ENCODE measurements around the gene MBP.

The MBP gene

DNA sequence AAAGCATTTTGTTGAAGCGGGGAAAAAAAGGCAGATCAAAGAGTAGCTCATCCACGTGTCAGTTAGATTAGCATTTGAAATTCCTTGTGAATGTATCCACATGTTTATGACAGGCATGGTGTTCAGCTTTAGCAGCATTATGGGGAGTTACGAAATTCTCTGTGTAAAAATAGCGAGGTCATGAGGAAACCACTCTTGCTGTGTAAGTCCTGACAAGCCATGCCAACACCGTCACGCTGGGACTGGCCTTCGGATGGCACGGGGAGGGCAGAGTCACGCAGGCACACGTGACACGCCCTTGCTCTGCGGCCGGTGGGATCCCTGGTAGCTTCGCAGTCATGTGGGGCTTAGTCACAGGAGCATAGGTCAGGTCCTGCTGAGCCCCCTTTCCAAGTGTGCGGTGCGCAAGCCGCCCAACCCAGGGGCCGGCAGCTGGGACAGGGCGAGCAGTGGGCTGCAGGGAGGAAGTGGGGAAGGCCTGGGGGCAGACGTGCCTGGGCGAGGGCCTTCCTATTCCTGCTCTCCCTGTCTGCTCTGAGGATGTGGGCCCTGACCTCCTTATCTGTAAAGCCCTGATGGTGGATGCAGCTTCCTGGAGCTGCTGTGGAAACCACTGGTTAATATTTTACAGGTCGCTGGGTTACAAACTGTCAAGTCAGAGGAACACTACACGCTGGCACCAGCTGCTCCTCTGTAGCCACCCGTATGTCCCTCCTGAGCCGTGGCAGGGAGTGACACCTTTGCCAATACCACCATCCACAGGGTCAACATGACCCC is 18.0 kb downstream of the MBP start:
- no peak for DNase-seq (ENCODE audit: low read depth in 4 of 4, low spot score in 1 of 4)

GRCh38 chr18:77114152-77114414 is 18.5 kb downstream of the MBP start:
- no peak for DNase-seq (ENCODE audit: low read depth in 4 of 4, low spot score in 1 of 4)

- DNase-seq (ENCODE audit: low read depth in 4 of 4, low spot score in 1 of 4), result no peak
These were observed 19.0 kb downstream of the MBP start for GRCh38 chr18:77113361-77114151.

DNA sequence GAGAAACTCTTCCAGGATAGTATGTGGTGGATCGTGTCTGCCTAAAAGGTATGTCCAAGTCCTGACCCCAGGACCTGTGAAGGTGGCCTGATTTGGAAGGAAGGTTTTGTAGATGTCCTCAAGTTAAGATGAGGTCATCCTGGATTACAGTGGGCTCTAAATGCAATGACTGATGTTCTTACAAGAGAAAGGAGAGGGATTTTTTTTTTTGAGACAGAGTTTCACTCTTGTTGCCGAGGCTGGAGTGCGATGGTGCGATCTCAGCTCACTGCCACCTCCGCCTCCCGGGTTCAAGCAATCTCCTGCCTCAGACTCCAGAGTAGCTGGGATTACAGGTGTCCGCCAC is 19.9 kb downstream of the MBP start:
- DNase-seq (ENCODE audit: low read depth in 4 of 4, low spot score in 1 of 4), result no peak

DNA sequence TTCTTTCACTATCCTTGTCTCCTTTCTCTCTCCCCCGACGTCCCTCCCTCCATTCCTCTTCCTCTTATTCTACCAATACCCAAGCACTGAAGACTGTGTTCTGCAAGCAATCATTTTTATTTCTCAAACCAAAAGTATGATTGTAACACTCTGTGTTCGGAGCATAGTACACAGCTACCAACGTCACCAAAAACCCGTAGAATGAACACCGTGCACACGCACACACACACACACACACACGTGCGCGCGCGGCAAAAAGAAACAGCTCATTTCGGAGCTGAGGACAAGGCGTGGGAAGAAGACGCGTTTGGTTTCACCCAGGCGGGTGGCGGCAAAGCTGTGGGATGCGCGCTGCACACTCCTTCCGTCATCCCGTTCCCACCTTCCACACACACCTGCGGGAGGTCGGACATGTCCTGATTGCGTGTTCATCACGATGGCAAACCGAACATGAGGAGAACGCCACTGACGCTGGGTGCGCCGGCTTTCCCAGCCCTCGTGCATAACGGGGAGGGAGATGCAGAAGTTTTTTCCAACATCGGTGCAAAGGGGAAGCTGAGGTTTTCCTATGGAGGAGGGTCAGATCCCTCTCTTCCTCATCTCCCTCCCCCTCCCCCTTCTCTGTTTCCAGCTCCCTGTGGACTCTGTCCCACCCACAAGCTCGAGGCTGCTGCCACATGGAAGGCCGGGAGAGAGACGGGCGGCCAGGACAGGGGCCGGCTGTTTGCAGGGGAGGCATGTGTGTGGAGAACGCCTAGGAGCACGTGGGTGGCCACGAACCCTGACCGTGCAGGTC is 20.4 kb downstream of the MBP start:
- no peak for DNase-seq (ENCODE audit: low read depth in 4 of 4, low spot score in 1 of 4)

GRCh38 chr18:77111449-77111848 is 21.1 kb downstream of the MBP start:
- DNase-seq (ENCODE audit: low read depth in 4 of 4, low spot score in 1 of 4), result no peak

GRCh38 chr18:77110936-77111335 is 21.6 kb downstream of the MBP start:
- no peak for DNase-seq (ENCODE audit: low read depth in 4 of 4, low spot score in 1 of 4)

GRCh38 chr18:77110400-77110799 is 22.2 kb downstream of the MBP start:
- DNase-seq (ENCODE audit: low read depth in 4 of 4, low spot score in 1 of 4), result no peak

GRCh38 chr18:77109648-77110019 is 22.9 kb downstream of the MBP start:
- no peak for DNase-seq (ENCODE audit: low read depth in 4 of 4, low spot score in 1 of 4)

DNA sequence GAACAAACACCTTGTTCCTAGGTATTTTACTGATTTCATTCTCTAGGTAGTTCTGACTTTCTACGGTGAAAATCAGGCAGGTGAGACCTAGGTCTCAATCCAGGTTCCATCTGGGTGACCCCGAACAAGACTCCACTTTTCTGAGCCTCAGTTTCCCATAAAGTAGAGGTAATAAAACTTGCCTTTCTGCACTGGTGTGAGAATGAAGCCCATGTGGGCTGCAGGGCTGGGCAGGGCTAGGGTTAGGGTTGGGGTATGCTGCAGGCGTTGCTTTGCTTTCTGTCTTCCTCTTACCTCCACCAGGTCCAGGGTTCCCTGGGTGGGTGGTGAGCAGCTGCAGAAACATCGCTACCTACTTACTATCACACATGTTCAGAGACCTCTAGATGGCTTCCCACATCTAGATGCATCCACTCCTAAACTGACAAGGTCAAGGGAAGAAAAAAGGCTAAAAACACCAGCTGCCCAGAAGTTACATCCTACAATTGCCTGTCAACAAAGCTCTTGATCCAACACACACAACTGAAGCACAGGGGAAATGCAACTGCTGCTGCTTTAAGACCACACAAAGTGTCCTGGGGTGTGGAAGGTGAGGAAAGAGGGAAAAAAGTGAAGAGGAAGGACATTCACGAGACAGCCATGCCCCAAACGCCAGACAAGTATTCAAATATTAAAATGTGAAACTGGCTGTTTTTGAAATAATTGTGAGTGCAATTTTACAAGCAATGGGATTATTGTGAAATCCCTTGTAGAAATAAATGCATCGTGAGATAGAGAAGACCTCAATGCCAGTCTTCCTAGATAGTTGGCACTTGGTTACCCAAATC is 23.5 kb downstream of the MBP start:
- DNase-seq (ENCODE audit: low read depth in 4 of 4, low spot score in 1 of 4), result no peak

DNA sequence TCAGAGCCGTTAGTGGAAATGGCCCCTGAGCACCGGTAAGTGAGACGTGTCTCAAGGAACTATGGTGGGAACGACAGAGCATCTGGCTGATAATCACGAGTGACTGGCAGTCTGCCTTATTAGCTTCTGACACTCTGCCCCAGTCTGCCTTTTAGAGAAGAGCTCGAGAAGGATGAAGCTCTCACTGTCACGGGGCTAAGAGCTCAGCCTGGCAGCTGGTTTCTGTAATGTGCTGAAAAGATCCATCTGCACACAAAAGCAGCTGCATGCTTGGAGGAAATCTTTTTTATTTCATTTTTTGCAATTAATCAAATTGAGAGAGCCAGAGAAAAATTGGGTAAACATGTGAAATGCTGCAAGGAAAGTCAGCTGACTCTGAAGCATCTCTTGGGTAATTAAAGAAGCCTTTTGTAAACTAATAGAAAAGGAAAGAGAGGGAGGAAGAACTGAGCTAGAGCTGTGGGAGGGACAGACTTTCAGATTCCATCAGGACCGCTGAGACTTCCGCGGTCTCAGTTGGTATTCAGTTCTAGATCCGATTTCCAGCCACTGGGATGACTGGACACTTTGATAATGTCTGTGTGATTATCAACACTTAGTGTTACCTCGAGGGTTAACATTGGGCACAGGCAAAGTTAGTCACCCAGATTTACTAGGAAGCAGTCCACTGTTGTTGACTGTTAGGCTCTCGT is 24.4 kb downstream of the MBP start:
- peak in 1 of 4 experiments; percentile 31 for DNase-seq (ENCODE audit: low read depth in 4 of 4, low spot score in 1 of 4)

DNA sequence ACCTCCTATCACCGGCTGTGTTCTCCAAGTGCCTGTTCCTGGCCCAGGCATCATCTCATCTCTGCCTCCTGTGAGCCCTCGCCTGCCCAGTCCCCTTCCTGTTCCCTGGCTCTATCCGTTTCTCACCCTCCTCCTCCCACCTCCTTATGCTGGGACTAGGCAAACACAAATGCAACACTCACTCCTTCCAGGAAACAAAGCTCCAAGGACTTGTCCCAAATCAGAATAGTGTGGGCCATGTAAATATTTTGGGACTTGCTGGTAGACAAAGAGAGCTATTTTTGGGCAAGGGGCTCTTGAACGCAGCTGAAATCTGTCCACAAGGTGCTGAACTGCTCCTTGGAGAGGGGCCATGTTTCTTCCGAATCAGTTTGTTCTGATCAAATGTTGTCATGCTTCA is 25.3 kb downstream of the MBP start:
- no peak for DNase-seq (ENCODE audit: low read depth in 4 of 4, low spot score in 1 of 4)

DNA sequence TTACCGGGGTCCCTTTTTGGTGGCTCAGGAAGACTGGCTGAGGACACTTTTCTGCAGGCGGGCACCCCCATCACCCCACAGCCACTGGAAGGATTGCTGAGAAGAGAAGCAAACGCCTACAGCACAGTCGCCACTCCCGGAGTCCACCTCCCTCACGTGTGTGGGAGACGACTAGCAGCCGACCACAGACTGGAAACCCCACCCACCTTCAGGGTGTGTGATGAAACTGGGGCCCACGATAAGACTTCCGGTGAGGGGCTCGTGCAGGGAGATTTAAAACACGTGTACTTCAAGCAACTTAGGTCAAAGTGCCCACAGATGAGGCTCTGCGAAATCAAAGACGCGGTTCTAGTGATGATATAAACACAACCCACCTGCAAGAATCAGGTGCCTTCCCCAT is 26.3 kb downstream of the MBP start:
- DNase-seq (ENCODE audit: low read depth in 4 of 4, low spot score in 1 of 4), result peak in 2 of 4 experiments; percentile 46 to 51

- DNase-seq (ENCODE audit: low read depth in 4 of 4, low spot score in 1 of 4), result no peak
These were observed 26.9 kb downstream of the MBP start for GRCh38 chr18:77105680-77106079.

DNA sequence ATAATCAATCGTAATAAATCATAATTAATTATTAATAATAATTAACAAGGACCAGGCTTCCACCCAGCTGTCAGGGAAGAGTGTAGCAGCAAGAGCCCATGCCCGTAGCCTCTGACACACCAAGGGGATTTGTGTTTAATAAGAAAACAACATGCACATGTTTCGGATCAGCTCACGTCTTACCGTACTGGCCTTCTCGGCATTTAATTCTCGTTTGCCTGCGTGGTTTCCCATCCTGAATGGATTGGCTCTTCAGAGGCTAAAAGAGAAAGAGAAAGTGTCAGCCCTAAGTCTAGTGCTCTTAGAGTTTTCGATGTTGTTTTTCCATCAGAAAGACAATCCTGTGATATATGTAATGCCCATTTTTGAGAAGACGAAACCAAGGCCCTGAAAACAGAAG is 27.6 kb downstream of the MBP start:
- DNase-seq (ENCODE audit: low read depth in 4 of 4, low spot score in 1 of 4), result no peak

DNA sequence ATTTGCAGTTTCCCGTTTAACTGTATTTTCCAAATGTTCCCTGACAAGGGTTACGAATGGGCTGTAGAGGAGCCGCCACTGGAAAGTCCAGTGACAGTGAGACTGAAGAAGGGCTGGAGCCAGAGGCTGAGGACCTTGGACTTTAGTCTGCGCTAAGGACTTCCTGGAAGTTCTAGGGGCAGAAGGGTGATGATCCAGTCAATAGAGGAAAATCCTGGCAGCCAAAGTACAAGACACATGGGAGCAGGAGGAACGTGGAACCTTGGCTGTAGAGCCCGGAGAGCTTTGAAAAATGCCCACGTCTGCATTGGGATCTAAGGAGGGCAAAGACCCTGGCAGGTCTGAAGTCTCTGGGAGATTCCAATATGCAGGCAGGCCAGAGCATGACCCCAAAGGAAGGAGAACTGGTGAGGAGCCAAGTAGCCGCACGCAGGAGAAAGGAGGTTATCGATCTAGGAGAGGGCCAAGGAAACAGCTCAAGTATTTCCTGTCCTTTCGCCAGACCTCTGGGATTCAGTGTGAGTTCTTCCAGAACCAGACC is 28.5 kb downstream of the MBP start:
- no peak for DNase-seq (ENCODE audit: low read depth in 4 of 4, low spot score in 1 of 4)

GRCh38 chr18:77103187-77103850 is 29.3 kb downstream of the MBP start:
- DNase-seq (ENCODE audit: low read depth in 4 of 4, low spot score in 1 of 4), result no peak

- no peak for DNase-seq (ENCODE audit: low read depth in 4 of 4, low spot score in 1 of 4)
These were observed 30.1 kb downstream of the MBP start for GRCh38 chr18:77102259-77103040.
